Naive B cell (primary cell): ENCODE data around the gene ZGLP1. TPM values are rescaled to one million over a fixed set of nuclear protein-coding genes. Genes with fewer than 3 reads are reported as not detected.
"Not testable (repeated sequence)": the region's sequence is repeated elsewhere in the genome, so short reads cannot be mapped to it uniquely, and the experiment has no call there.

Source experiments
- ATAC-seq, 2 donors: fragments of 150-1000 bp; cut with Tn5 transposase; 2 replicates each; pipeline ENCODE4 v1.10.0; 2021; ENCODE audit warnings: low read depth in 2 of 2, mild to moderate bottlenecking in 2 of 2, moderate library complexity in 2 of 2
- DNase-seq: peaks from one replicate; pipeline ENCODE4 v3.0.0; 2022
- H3K27ac Mint-ChIP-seq, 6 donors: one replicate each; pipeline ENCODE4 v1.8.0; 2020 to 2022; ENCODE audit warnings: mild to moderate bottlenecking in 6 of 6, mixed read lengths in 6 of 6, moderate library complexity in 5 of 6, inconsistent platforms in 2 of 6
- H3K27me3 Mint-ChIP-seq, 3 donors: one replicate each; pipeline ENCODE4 v1.8.0; 2021 to 2022; ENCODE audit warnings: mixed read lengths in 3 of 3, mild to moderate bottlenecking in 1 of 3
- H3K36me3 Mint-ChIP-seq, 2 donors: one replicate each; pipeline ENCODE4 v1.8.0; 2020 to 2022; ENCODE audit warnings: mixed read lengths in 2 of 2, inconsistent platforms in 1 of 2, mild to moderate bottlenecking in 1 of 2
- H3K4me1 Mint-ChIP-seq, 3 donors: one replicate each; pipeline ENCODE4 v1.8.0; 2020 to 2022; ENCODE audit warnings: mixed read lengths in 3 of 3, inconsistent platforms in 1 of 3, mild to moderate bottlenecking in 1 of 3, moderate library complexity in 1 of 3
- H3K4me3 Mint-ChIP-seq, 8 donors: one replicate each; pipeline ENCODE4 v1.8.0; 2020 to 2022; ENCODE audit warnings: mild to moderate bottlenecking in 8 of 8, mixed read lengths in 8 of 8, moderate library complexity in 8 of 8, inconsistent platforms in 2 of 8
- H3K9me3 Mint-ChIP-seq, 7 donors: one replicate each; pipeline ENCODE4 v1.8.0; 2020 to 2022; ENCODE audit warnings: mixed read lengths in 7 of 7, mild to moderate bottlenecking in 5 of 7, inconsistent platforms in 2 of 7, moderate library complexity in 1 of 7
- polyA plus RNA-seq, 6 donors: library from polyadenylated mRNA; unstranded; fragments of 300-500 nt; fragmentation: Illumina TruSeq; gene quantifications; one replicate each; pipeline ENCODE4 v1.2.3, GENCODE V29; 2021; ENCODE audit warnings: low read depth in 6 of 6

ZGLP1 gene
- polyA plus RNA-seq, 6 donors from 2014 or later = 0.73 to 0.86 TPM; not detected in 4

DNA sequence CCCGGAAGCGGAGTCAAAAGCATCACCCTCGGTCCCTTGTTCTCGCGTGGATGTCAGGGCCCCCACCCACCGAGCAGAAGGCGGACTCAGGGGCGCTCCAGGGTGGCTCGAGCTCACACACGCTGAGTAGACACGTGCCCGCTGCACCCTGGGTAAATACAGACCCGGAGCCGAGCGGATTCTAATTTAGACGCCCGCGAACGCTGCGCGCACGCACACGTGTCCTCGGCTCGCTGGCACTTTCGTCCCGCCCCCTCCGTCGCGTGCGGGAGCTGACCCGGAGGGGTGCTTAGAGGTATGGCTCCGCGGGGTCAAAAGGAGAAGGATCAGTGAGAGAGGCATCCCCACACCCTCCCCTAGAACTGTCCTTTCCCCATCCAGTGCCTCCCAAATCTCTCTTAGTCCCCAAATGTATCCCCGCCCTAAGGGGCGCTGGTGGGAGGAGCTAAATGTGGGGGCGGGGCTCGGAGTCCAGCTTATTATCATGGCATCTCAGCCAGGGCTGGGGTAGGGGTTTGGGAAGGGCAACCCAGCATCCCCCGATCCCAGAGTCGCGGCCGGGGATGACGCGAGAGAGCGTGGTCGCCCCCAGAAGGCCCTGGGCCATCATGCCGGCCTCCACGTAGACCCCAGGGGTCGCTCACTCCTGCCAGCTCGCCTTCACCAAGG lies 20.3 kb downstream of the ZGLP1 start:
- Mint-ChIP-seq H3K4me1 (peaks cover 42 to 74% (median 73%) of the 10 kb centered on the region in 3 donors), H3K4me3 (peak overlapping the region; percentile 75 to 93 (median 84)), H3K36me3 (peaks cover 9 to 22% of the 10 kb centered on the region in 2 donors), H3K9me3 (peaks cover 0 to 5% (median 0%) of the 10 kb centered on the region in 7 donors), H3K27me3 (peaks cover 48 to 73% (median 48%) of the 10 kb centered on the region in 3 donors), H3K27ac (peak overlapping the region; percentile 49 to 92 (median 70))
- ATAC-seq (peak; percentile 62 to 70), DNase-seq (peak; percentile 53)

DNA sequence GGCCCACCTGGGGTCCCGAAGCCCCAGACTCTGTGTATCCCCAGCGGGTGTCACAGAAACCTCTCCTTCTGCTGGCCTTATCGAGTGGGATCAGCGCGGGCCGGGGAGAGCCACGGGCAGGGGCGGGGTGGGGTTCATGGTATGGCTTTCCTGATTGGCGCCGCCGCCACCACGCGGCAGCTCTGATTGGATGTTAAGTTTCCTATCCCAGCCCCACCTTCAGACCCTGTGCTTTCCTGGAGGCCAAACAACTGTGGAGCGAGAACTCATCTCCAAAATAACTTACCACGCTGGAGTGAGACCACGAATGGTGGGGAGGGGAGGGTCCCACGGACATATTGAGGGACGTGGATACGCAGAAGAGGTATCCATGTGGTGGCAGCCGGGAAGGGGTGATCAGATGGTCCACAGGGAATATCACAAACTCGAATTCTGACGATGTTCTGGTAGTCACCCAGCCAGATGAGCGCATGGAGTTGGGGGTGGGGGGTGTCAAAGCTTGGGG lies 20.9 kb downstream of the ZGLP1 start:
- Mint-ChIP-seq H3K4me1 (peaks cover 42 to 73% (median 73%) of the 10 kb centered on the region in 3 donors), H3K4me3 (peak overlapping the region; percentile 75 to 93 (median 84)), H3K36me3 (peaks cover 9 to 22% of the 10 kb centered on the region in 2 donors), H3K9me3 (peaks cover 0 to 5% (median 0%) of the 10 kb centered on the region in 7 donors), H3K27ac (peak overlapping the region; percentile 49 to 92 (median 70)), H3K27me3 (peaks cover 47 to 67% (median 48%) of the 10 kb centered on the region in 3 donors)
- DNase-seq = no peak
- no peak for ATAC-seq

DNA sequence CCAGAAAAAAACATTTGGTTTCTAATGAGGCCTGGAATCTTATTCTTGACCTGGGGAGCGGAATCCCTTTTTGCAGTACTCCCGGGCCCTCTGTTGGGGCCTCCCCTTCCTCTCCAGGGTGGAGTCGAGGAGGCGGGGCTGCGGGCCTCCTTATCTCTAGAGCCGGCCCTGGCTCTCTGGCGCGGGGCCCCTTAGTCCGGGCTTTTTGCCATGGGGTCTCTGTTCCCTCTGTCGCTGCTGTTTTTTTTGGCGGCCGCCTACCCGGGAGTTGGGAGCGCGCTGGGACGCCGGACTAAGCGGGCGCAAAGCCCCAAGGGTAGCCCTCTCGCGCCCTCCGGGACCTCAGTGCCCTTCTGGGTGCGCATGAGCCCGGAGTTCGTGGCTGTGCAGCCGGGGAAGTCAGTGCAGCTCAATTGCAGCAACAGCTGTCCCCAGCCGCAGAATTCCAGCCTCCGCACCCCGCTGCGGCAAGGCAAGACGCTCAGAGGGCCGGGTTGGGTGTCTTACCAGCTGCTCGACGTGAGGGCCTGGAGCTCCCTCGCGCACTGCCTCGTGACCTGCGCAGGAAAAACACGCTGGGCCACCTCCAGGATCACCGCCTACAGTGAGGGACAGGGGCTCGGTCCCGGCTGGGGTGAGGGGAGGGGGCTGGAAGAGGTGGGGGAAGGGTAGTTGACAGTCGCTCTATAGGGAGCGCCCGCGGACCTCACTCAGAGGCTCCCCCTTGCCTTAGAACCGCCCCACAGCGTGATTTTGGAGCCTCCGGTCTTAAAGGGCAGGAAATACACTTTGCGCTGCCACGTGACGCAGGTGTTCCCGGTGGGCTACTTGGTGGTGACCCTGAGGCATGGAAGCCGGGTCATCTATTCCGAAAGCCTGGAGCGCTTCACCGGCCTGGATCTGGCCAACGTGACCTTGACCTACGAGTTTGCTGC lies 22.5 kb downstream of the ZGLP1 start, which contains the start of gene ICAM4:
ICAM4 (plus strand) TSS at position 153 of the 935 bp plus-strand sequence; CDS start at position 211, 58 bp downstream.
- Mint-ChIP-seq H3K9me3 (peaks cover 0 to 2% (median 0%) of the 10 kb centered on the region in 7 donors), H3K36me3 (peaks cover 9 to 22% of the 10 kb centered on the region in 2 donors), H3K4me3 (peak within 1 kb of the TSS; percentile 65 to 93 (median 83)), H3K4me1 (peaks cover 29 to 60% (median 57%) of the 10 kb centered on the region in 3 donors), H3K27ac (peak within 1 kb of the TSS in 5 of 6 donors; percentile 49 to 87 (median 64)), H3K27me3 (peaks cover 34 to 51% (median 36%) of the 10 kb centered on the region in 3 donors)
- DNase-seq (no peak), ATAC-seq (no peak)

DNA sequence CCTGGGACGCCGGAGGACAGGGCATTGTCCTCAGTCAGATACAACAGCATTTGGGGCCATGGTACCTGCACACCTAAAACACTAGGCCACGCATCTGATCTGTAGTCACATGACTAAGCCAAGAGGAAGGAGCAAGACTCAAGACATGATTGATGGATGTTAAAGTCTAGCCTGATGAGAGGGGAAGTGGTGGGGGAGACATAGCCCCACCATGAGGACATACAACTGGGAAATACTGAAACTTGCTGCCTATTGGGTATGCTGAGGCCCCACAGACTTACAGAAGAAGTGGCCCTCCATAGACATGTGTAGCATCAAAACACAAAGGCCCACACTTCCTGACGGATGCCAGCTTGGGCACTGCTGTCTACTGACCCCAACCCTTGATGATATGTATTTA lies 24.2 kb downstream of the ZGLP1 start:
- H3K4me1 Mint-ChIP-seq = peaks cover 20 to 47% (median 43%) of the 10 kb centered on the region in 3 donors
- H3K36me3 Mint-ChIP-seq = peaks cover 9 to 17% of the 10 kb centered on the region in 2 donors
- peak overlapping the region in 2 of 6 donors; percentile 64 to 65 for H3K27ac Mint-ChIP-seq
- H3K27me3 Mint-ChIP-seq = peaks cover 22 to 36% (median 23%) of the 10 kb centered on the region in 3 donors
- ATAC-seq (no peak), DNase-seq (no peak)
- H3K4me3 Mint-ChIP-seq = no peak overlapping the region
- no peaks in the 10 kb centered on the region for H3K9me3 Mint-ChIP-seq

DNA sequence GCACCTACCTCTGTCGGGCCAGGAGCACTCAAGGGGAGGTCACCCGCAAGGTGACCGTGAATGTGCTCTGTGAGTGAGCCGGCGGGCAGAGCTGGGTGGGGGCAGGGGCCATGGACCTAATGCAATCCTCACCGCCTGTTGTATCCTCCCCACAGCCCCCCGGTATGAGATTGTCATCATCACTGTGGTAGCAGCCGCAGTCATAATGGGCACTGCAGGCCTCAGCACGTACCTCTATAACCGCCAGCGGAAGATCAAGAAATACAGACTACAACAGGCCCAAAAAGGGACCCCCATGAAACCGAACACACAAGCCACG lies 24.7 kb downstream of the ZGLP1 start:
- Mint-ChIP-seq H3K27ac (peak overlapping the region in 1 of 6 donors; percentile 69), H3K36me3 (peaks cover 9 to 13% of the 10 kb centered on the region in 2 donors), H3K27me3 (peaks cover 18 to 31% (median 19%) of the 10 kb centered on the region in 3 donors), H3K4me3 (no peak overlapping the region), H3K9me3 (no peaks in the 10 kb centered on the region), H3K4me1 (peaks cover 17 to 44% (median 42%) of the 10 kb centered on the region in 3 donors)
- DNase-seq = no peak
- no peak for ATAC-seq

DNA sequence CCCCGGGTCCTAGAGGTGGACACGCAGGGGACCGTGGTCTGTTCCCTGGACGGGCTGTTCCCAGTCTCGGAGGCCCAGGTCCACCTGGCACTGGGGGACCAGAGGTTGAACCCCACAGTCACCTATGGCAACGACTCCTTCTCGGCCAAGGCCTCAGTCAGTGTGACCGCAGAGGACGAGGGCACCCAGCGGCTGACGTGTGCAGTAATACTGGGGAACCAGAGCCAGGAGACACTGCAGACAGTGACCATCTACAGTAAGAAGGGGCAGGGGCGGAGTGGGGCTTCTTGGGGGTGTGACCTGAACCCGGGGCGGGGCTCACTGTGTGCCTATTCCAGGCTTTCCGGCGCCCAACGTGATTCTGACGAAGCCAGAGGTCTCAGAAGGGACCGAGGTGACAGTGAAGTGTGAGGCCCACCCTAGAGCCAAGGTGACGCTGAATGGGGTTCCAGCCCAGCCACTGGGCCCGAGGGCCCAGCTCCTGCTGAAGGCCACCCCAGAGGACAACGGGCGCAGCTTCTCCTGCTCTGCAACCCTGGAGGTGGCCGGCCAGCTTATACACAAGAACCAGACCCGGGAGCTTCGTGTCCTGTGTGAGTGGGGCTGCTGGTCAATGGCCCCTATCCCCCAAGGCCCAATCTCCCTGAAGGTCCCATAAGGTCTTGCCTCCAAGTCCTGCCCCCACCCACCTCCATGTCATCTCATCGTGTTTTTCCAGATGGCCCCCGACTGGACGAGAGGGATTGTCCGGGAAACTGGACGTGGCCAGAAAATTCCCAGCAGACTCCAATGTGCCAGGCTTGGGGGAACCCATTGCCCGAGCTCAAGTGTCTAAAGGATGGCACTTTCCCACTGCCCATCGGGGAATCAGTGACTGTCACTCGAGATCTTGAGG lies 25.3 kb downstream of the ZGLP1 start:
- peaks cover 17 to 25% (median 19%) of the 10 kb centered on the region in 3 donors for H3K27me3 Mint-ChIP-seq

DNA sequence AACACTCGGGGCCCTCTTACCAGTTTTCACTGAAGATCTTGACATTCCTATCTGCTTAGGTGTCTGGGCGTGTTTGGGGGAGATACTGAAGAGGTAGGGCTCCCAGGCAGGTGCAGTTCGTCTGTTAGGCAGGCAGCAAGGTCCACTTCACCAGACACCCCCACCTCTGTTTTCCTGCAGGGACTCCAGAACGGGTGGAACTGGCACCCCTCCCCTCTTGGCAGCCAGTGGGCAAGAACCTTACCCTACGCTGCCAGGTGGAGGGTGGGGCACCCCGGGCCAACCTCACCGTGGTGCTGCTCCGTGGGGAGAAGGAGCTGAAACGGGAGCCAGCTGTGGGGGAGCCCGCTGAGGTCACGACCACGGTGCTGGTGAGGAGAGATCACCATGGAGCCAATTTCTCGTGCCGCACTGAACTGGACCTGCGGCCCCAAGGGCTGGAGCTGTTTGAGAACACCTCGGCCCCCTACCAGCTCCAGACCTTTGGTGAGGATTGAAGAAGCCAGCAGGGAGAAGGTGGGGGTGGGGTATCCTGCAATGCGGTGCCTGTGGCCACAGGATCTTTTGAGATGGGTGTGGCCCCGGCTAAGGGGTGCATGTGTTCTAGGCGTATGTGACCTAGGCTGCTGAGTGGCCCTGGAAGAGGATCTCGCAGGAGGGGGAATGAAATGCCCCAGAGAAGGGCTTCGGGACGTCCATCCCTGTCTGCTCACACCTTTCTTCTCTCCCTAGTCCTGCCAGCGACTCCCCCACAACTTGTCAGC lies 26.1 kb downstream of the ZGLP1 start:
- Mint-ChIP-seq H3K27ac (no peak overlapping the region), H3K27me3 (peaks cover 9 to 16% (median 15%) of the 10 kb centered on the region in 3 donors), H3K4me3 (peak overlapping the region in 1 of 8 donors; percentile 24), H3K9me3 (no peaks in the 10 kb centered on the region), H3K4me1 (peaks cover 17 to 43% (median 33%) of the 10 kb centered on the region in 3 donors), H3K36me3 (peaks cover 9 to 13% of the 10 kb centered on the region in 2 donors)
- ATAC-seq = no peak
- no peak for DNase-seq

More for the DNA sequence above, 25.3 kb downstream of the ZGLP1 start:
- H3K36me3 Mint-ChIP-seq = peaks cover 9 to 13% of the 10 kb centered on the region in 2 donors
- ATAC-seq (no peak), DNase-seq (no peak)
- H3K4me3 Mint-ChIP-seq = peak overlapping the region in 1 of 8 donors; percentile 40
- H3K9me3 Mint-ChIP-seq = no peaks in the 10 kb centered on the region
- H3K4me1 Mint-ChIP-seq = peaks cover 19 to 47% (median 41%) of the 10 kb centered on the region in 3 donors
- H3K27ac Mint-ChIP-seq = no peak overlapping the region

DNA sequence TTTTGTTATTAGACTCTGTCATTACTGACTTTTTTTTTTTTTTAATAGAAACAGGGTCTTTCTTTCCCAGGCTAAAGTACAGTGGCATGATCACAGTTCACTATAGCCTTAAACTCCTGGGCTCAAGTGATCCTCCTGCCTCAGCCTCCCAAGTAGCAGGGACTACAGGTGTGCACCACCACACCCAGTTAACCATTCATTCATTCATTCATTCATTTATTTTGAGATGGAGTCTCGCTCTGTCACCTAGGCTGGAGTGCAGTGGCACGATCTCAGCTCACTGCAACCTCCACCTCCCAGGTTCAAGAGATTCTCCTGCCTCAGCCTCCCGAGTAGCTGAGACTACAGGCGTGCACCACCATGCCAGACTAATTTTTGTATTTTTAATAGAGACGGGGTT lies 27.6 kb downstream of the ZGLP1 start:
- ATAC-seq, DNase-seq, H3K27ac Mint-ChIP-seq, H3K9me3 Mint-ChIP-seq, H3K27me3 Mint-ChIP-seq: not testable (repeated sequence)
- Mint-ChIP-seq H3K36me3 (peaks cover 9 to 13% of the 10 kb centered on the region in 2 donors), H3K4me1 (peaks cover 10 to 31% (median 20%) of the 10 kb centered on the region in 3 donors), H3K4me3 (peak overlapping the region in 1 of 8 donors; percentile 21)

DNA sequence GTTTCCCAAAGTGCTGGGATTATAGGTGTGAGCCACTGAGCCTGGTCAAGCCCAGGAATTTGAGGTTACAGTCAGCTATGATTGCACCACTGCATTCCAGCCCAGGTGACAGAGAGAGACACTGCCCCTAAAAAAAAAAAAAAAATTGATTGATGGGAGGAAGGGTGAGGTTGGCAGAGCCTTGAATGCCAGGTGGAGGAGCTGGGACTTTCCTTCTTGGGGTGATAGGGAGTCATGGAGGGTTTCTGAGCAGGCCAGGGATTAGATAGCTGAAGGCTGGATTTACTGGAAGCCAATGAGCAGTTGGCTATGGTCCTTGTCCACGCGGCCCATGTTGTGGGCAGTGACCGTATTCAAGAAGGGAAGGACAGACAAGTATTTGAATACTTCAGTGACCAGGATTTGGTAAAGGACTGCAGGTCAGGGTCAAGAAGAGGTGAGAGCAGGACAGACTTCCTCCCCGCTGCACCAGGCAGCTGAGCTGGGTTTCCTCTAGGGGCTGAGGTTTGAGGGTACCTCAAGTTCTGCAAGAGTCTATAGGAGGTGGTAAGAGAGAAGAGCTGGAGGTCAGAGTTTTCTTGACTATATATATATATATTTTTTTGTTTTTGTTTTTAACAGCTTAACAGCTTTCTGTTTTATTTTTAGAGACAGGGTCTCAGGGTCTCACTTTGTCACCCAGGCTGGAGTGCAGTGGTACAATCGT lies 29.7 kb downstream of the ZGLP1 start:
- Mint-ChIP-seq H3K4me1 (peaks cover 7 to 15% (median 10%) of the 10 kb centered on the region in 3 donors), H3K36me3 (peaks cover under 1 to 3% of the 10 kb centered on the region in 2 donors), H3K27me3 (no peaks in the 10 kb centered on the region), H3K9me3 (no peaks in the 10 kb centered on the region), H3K27ac (peak overlapping the region in 5 of 6 donors; percentile 16 to 84 (median 72)), H3K4me3 (peak overlapping the region in 3 of 8 donors; percentile 31 to 58 (median 55))
- DNase-seq = no peak
- ATAC-seq = peak in 1 of 2 donors; percentile 25

DNA sequence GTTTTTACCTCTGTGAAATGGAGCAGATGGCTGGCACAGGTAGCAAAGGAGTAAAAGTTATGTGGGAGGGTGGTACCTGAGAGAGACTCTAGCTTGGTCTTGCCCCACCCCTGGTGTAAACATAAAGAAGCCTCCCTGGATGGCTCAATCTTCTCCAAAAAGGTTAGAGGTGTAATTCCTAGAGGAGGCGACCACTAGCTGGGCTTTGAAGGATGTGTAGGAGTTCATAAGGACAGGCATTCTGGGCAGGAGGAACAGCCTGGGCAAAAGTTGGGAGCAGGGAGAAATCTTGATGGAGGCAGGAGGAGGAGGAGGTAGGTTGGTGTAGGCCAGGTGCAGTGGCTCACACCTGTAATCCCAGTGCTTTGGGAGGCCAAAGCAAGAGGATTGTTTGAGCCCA lies 30.7 kb downstream of the ZGLP1 start:
- H3K27me3 Mint-ChIP-seq = no peaks in the 10 kb centered on the region
- H3K4me1 Mint-ChIP-seq = peaks cover 10 to 21% (median 13%) of the 10 kb centered on the region in 3 donors
- DNase-seq = no peak
- peaks cover 0 to 3% of the 10 kb centered on the region in 2 donors for H3K36me3 Mint-ChIP-seq
- H3K27ac Mint-ChIP-seq = peak overlapping the region in 3 of 6 donors; percentile 27 to 82 (median 75)
- no peak overlapping the region for H3K4me3 Mint-ChIP-seq
- H3K9me3 Mint-ChIP-seq = no peaks in the 10 kb centered on the region
- no peak for ATAC-seq
